CD4-positive, alpha-beta T cell treated with Interleukin-15 for 4 hours (primary cell): ENCODE results near the gene FCGR3A.
A peak's percentile ranks its signal among the peaks of the same experiment; 100 is the strongest.
"Not testable (repeated sequence)": the region's sequence is repeated elsewhere in the genome, so short reads cannot be mapped to it uniquely, and the experiment has no call there.

Experiments used
- DNase-seq: peaks from one replicate; pipeline ENCODE4 v3.0.0-alpha.2; 2020; ENCODE audit warnings: low spot score

Gene FCGR3A

GRCh38 chr1:161530158-161530557, 19.5 kb downstream of the FCGR3A start:
- DNase-seq: peak; percentile 80

DNA sequence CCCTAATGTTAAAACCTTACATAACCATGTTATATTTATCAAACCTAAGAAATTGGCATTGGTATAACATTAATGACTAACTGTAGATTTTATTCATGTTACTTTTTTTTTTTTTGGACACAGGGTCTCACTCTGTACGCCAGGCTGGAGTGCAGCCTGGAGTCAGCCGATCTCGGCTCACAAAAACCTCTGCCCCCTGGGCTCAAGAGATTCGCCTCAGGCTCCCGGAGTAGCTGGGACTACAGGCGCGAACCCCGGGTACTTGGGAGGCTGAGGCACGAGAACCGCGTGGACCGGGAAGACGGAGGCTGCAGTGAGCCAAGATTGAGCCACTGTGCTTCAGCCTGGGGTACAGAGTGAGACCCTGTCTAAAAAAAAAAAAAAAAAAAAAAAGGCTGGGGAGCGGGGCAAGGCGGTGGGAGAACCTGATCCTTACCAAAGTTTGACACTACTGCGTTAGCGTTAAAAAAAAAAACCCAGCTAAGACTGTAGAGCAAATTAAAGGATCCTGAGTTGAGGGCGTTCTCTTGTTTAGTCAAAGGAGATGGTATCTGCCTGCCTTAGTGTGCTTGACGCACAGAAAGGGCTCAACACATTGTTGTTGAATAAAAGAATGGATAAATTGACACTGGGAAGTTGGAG, 20.0 kb downstream of the FCGR3A start:
- not testable (repeated sequence) for DNase-seq

DNA sequence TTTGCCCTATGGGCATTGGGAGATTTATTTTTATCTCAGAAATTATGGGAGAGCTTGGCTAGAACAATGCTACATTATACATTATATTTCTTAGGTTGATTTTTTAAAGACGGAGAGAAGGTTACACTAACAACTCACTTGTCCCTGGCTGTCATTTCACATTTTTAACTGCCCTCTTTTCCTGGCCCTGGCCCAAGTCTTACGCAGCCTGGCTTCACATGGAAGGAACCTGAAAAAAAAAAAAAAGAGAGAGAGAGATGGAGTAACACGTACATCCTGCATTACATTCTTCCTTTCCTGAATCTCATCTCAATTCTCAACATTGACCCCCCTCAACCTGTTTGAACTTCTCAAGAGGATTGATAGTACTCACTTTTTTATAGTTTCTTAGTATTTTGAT, 21.1 kb downstream of the FCGR3A start:
- not testable (repeated sequence) for DNase-seq

DNA sequence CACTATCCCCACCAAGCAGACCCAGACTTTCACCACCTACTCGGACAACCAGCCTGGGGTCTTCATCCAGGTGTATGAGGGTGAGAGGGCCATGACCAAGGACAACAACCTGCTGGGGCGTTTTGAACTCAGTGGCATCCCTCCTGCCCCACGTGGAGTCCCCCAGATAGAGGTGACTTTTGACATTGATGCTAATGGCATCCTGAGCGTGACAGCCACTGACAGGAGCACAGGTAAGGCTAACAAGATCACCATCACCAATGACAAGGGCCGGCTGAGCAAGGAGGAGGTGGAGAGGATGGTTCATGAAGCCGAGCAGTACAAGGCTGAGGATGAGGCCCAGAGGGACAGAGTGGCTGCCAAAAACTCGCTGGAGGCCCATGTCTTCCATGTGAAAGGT, 23.7 kb downstream of the FCGR3A start:
- DNase-seq: not testable (repeated sequence)

- not testable (repeated sequence) for DNase-seq
Measured at GRCh38 chr1:161525321-161525720, 24.3 kb downstream of the FCGR3A start.

GRCh38 chr1:161524742-161525291, 24.8 kb downstream of the FCGR3A start:
- DNase-seq: not testable (repeated sequence)

GRCh38 chr1:161523817-161524741, 25.5 kb downstream of the FCGR3A start, which contains the start of gene HSPA6:
Gene HSPA6 (plus strand): TSS chr1:161524540. CDS start chr1:161524659, 119 bp downstream.
- DNase-seq: peak; percentile 86

DNA sequence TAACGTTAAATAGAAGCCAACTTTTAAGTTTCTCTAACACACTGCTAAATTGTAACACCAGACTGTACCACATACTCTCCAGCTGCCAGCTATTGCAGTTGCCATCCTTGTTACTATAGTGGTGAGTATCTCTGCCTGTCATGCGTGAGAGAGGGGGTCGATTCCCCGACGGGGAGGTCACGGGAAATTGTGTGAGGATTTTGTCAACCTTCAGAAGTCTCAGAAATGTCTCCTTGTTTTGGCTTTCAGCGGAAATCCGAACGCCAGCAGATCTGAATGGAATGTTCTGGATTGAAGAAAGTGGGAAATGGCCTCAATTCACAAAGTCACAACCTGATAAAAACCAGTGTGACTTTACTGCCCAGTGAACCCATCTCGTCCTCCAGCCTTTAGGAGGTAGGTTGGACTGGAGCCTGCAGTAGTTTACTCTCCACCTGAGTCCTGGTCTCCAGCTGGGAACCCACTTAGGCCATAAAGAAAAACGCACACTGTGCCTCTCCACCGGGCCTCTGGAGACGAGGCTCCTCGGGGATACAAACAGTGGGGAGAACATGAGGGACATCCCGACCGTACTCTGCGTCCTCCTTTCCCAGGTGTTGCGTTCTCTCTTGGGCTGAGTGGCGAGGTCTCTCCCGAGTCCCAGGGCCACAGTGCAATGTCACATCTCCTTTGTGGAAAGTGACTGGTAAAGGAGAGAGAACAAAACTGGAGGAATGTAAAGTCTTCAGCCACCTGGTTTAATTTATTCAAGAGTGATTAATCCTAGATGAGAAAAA, 26.4 kb downstream of the FCGR3A start:
- DNase-seq: not testable (repeated sequence)

- DNase-seq: not testable (repeated sequence)
Measured at GRCh38 chr1:161513953-161514352, 35.7 kb downstream of the FCGR3A start.

DNA sequence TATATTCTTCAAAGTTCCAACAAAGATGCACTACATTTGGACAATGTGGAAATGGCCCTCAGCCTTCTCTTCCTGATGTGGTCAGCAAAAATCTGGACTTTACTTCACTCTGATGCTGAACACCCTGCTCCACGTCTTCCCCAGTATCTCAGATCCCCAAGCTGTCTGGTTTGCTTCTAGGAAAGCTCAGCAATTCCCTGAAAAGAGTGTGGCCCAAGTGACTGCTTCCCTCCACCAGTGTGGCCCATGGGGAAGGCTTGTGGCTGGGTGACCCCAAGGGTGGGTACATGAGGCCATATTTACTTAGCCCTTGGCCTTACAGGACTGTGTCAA, 36.2 kb downstream of the FCGR3A start:
- DNase-seq: not testable (repeated sequence)

GRCh38 chr1:161512636-161513447, 36.8 kb downstream of the FCGR3A start:
- DNase-seq: not testable (repeated sequence)

DNA sequence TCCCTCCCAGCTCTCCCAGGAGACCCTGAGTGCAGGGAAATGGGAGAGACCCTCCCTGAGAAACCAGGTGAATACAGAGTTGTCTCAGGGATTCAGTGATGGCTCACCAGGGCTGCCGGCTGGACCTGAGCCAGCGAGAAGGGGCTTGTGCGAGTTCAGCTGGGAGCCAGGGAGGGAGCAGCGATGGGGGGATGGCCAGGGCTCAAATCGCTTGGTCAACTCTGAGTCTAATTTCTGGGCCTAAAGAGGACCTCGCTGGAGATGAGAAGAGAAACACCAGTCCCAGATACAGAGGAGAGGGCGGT, 37.9 kb downstream of the FCGR3A start:
- DNase-seq: no peak

- DNase-seq: no peak
Measured at GRCh38 chr1:161511018-161511755, 38.4 kb downstream of the FCGR3A start.

DNA sequence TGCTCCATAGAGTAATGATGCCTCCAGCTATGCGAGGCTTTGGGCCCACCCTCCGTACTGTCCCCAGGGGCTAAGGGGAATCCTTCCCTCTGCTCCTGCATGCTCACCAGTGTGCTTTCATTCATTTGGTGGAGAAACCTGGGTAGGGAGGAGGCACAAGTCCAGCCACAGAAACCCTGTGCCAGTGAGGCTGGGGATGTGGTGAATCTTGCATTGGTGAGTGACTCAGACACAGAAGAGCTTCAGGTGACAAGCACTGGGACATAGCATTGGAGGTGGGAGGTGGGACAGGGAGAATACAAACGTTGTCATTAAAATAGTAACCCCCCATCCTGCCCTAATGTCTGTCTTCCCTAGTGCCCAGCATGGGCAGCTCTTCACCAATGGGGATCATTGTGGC, 39.1 kb downstream of the FCGR3A start:
- no peak for DNase-seq

- no peak for DNase-seq
Measured at GRCh38 chr1:161506336-161507223, 43.0 kb downstream of the FCGR3A start.

DNA sequence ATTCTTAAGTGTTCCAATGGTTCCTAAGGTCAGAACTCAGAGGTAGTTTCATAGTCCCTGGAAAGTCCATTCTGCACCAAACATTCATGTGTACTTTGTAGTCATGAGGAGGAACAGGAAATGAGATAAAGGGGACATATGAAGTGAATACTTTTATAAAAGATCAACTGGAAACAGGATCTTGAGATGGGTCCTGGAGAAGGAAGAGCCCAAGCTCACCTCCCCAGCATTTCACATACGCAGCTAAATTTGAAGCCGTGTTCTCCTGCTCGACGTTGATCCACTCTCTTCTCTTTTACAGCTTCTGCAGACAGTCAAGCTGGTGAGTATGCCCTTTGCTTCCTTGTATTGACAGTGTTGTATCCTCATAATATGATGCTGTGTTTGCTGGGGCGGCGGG, 43.9 kb downstream of the FCGR3A start:
- no peak for DNase-seq

- no peak for DNase-seq
Measured at GRCh38 chr1:161503394-161503748, 46.2 kb downstream of the FCGR3A start.

- DNase-seq: no peak
Measured at GRCh38 chr1:161502641-161503393, 46.8 kb downstream of the FCGR3A start.

DNA sequence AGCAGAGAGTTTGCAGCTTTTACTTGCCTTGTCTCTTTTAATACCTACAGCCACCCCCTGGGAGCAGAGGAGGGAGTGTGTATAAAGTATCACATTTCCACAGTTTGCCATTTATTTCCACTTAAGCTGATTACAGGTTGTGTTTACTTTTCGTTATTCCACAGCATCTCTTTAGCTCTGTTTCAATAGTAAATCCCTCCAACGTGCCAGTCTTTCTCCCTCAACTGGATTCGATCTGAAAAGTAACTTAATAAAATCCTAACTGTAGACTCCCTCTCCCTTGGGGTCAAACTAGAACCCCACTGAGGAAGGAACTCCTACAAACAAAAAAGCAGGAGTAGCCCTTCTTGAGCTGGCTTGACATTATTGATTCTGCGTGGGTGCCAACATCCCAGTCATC, 47.4 kb downstream of the FCGR3A start:
- DNase-seq: no peak
